RPMI8226 (cell line): Measurements from ENCODE around the gene ACE.
A peak's percentile ranks its signal among the peaks of the same experiment; 100 is the strongest.

Experiments used
- DNase-seq: peaks from one replicate; pipeline ENCODE4 v3.0.0-alpha.2; 2015

ACE gene

GRCh38 chr17:63538693-63539595 lies 62.1 kb downstream of the ACE start:
- no peak for DNase-seq

GRCh38 chr17:63540590-63540989 lies 63.7 kb downstream of the ACE start:
- no peak for DNase-seq

GRCh38 chr17:63542218-63542545 lies 65.3 kb downstream of the ACE start:
- no peak for DNase-seq

- peak; percentile 38 for DNase-seq
Measured at GRCh38 chr17:63542942-63543821, 66.3 kb downstream of the ACE start.

- no peak for DNase-seq
Measured at GRCh38 chr17:63543822-63544420, 67.1 kb downstream of the ACE start.

- DNase-seq: no peak
Measured at GRCh38 chr17:63544467-63545301, 67.8 kb downstream of the ACE start.

- DNase-seq: no peak
Measured at GRCh38 chr17:63546308-63547082, 69.6 kb downstream of the ACE start.

- no peak for DNase-seq
Measured at GRCh38 chr17:63547083-63547523, 70.2 kb downstream of the ACE start.
